Stimulated activated CD4-positive, alpha-beta T cell treated with anti-CD3 and anti-CD28 coated beads, Interleukin-12 subunit alpha, Interleukin-12 subunit beta, amount 100 ng/mL, for 48 hours (primary cell): ENCODE data around the gene ZNF771.
"Not testable (repeated sequence)": the region's sequence is repeated elsewhere in the genome, so short reads cannot be mapped to it uniquely, and the experiment has no call there.

ENCODE experiments used
- DNase-seq, 3 donors: peaks; one replicate each; pipeline ENCODE4 v3.0.0-alpha.2; 2020; ENCODE audit warnings: low read depth in 2 of 3, low spot score in 1 of 3

The ZNF771 gene

GRCh38 chr16:30430428-30430970 lies 23.1 kb downstream of the ZNF771 start:
- no peak for DNase-seq

DNA sequence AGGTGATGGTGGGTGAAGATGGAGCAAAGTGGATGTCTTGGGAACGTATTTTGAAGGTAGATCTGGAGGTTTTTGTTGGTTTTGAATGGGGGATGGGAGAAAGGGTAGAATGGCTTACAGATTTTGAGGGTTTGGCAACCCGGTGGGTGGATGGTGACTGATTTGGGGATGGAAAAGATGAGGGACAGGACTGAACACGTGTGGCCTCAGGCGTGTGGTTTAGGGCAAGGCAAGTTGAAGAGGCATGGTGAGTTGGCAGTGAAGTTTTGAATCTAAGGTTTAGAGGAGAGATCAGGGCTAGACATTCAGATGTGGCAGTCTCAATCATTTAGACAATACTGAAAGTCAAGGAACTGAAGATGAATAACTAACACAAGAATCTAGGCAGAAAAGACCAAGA lies 27.4 kb downstream of the ZNF771 start:
- DNase-seq = peak; percentile 68 to 80 (median 78)

DNA sequence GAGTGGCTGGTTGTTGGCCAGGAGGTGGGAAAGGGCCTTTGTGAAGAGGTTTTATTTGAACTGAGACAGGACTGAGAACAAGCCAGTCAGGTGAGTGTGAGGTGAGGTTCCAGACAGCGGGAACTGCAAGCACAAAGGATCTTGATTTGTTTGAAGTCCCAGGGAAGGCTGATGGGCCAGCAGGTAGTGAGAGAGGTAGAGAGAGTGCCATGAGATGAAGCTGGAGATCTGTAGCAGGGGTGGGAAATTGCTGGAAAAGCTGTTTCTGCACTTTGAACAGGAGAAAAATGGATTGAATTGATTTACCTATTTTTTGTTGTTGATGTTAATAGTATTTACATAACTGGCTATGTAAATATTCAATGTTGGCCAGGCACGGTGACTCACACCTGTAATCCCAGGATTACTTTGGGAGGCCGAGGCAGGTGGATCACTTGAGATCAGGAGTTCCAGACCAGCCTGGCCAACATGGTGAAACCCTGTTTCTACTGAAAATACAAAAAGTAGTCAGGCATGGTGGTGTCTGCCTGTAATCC lies 30.2 kb downstream of the ZNF771 start:
- no peak for DNase-seq

- DNase-seq = no peak
These were observed 31.4 kb downstream of the ZNF771 start for GRCh38 chr16:30438835-30439234.

DNA sequence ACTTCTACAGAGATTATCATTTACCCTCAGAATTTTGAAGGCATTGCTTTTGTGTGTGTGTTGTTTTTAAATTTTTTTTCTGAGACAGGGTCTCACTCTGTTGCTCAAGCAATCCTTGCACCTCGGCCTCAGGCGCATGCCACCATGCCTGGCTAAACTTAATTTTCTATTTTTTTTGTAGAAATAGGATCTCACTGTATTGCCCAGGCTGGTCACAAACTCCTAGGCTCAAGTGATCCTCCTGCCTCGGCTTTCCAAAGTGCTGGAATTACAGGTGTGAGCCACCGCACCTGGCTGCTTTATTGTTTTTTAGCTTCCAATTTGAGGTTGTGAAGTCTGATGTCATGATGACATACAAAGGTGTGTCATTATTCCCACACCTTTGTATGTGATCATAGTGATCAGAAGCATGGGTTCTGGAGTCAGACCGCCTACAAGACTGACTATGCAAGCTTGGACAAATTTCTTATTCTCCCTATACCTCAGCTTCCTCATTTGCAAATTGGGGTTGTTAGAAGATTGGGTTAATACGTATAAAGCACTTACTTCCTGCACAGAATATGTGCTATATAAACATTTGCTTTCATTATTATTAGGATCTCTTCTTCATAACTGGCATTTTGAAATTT lies 32.4 kb downstream of the ZNF771 start:
- DNase-seq = no peak

- DNase-seq = no peak
These were observed 36.2 kb downstream of the ZNF771 start for GRCh38 chr16:30443631-30444030.

- no peak for DNase-seq
These were observed 37.1 kb downstream of the ZNF771 start for GRCh38 chr16:30444231-30445148.

DNA sequence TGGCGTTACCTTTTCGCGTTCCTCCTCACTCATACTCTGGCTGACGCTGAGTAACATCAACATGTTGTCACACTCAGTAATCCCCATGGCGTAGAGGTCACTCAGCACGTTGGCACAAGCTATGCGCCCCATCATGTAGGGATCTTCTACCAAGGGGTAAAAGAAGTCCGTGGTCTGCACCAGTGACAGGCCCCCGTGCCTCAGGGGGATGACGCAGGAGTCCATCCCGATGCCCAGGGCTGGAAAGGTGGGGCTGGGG lies 37.7 kb downstream of the ZNF771 start:
- DNase-seq = no peak

- DNase-seq = peak; percentile 94 to 100 (median 96)
These were observed 38.2 kb downstream of the ZNF771 start, which contains the start of gene SEPHS2 for GRCh38 chr16:30445408-30446202. Gene SEPHS2 (minus strand): TSS chr16:30445874. CDS start chr16:30445727, 147 bp downstream.

DNA sequence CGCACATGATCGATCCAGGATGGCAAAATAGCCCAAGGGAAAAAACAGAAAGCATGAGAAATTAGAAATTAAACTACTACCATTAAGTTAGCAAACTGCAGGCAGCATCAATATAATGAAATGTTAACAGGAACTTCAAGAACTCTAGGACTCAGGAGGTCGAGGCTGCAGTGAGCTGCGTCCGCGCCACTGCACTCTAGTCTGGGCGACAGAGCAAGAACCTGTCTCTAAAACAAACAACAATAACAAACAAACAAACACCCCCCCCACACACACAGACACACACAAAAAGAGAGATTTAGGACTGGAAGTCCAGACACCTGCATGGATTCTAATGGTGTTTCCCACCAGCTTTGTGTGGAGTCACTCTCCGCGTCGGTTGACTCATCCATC lies 38.8 kb downstream of the ZNF771 start:
- DNase-seq = no peak

DNA sequence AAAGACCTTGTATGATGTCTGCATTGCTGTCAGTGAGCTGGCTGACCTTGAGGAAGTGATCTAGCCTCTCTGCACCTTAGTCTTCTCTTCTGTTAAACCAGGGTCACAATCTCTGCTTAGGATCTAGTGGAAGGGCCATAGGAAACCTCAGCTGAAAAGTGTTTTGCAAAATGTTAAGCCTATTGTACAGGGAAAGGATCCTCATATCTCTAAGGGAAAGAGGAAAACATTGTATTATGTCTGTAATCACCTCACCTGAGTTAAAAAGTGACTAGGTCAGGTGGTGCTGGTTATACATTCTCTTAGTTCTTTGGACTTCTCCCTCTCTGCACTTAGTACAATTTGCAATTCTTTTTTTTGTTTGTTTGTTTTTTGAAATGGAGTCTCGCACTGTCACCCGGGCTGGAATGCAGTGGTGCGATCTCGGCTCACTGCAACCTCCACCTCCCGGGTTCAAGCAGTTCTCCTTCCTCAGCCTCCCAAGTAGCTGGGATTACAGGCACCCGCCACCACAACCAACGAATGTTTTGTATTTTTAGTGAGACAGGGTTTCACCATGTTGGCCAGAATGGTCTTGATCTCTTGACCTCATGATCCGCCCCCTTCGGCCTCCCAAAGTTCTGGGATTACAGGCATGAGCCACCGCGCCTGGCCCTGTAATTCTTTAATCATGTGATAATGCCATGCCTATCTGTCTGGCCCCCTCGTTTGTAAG lies 40.3 kb downstream of the ZNF771 start:
- DNase-seq = no peak

- no peak for DNase-seq
These were observed 41.7 kb downstream of the ZNF771 start for GRCh38 chr16:30449116-30449435.

DNA sequence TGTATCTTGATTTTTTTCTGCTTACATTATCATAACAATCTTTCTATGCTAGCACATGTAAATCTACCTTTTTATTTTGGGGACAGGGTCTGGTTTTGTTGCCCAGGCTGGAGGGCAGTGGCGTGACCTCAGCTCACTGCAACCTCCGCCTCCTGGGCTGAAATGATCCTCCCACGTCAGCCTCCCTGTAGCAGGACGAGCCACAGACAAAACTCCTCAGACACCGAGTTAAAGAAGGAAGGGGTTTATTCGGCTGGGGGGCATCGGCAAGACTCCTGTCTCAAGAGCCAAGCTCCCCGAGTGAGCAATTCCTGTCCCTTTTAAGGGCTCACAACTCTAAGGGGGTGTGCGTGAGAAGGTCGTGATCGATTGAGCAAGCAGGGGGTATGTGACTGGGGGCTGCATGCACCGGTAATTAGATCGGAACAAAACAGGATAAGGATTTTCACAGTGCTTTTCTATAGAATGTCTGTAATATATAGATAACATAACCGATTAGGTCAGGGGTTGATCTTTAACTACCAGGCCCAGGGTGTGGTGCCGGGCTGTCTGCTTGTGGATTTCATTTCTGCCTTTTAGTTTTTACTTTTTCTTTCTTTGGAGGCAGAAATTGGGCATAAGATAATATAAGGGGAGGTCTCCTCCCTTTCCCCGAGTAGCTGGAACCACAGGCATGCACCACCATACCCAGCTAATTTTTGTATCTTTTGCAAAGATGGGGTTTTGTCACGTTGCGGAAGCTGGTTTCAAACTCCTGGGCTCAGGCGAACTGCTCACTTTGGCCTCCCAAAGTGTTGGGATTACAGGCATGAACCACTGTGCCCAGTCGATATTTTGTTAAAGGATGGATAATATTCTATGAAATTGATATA lies 45.5 kb downstream of the ZNF771 start:
- DNase-seq = not testable (repeated sequence)

DNA sequence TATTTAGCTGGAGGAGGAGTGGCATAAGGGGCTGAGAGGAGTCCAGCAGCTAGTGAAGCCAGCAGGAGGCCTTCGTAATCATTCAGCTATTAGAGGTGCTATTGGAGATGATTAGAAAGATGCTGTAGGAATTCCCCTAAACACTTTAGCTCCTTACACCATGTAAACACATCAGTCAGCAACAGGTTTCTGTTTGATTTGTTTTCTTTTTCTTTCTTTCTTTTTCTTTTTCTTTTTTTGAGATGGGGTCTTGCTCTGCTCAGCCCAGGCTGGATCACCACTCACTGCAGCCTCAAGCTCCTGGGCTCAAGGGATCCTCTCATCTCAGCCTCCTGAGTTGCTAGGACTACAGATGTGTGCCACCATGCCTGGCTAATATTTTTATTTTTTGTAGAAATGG lies 48.9 kb downstream of the ZNF771 start:
- DNase-seq = no peak

DNA sequence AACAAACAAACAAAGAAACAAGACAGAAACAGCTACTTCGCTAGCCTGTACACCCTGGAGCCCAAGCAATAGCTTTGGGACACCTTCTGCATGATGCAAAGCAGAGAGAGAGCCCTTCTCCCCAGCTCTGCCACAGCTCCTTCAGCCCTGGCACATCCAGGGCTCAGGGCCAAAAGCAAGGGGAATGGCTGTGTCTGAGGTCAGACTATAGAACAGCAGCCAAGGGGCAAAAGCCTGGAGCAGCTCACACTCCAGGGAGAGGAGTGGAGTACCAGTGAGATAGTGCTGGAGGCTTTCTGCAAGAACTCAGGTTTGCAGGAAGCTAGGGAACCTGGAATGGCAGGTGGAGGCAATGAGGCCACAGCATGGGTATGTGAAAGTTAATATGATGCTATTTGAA lies 49.9 kb downstream of the ZNF771 start:
- DNase-seq = no peak

DNA sequence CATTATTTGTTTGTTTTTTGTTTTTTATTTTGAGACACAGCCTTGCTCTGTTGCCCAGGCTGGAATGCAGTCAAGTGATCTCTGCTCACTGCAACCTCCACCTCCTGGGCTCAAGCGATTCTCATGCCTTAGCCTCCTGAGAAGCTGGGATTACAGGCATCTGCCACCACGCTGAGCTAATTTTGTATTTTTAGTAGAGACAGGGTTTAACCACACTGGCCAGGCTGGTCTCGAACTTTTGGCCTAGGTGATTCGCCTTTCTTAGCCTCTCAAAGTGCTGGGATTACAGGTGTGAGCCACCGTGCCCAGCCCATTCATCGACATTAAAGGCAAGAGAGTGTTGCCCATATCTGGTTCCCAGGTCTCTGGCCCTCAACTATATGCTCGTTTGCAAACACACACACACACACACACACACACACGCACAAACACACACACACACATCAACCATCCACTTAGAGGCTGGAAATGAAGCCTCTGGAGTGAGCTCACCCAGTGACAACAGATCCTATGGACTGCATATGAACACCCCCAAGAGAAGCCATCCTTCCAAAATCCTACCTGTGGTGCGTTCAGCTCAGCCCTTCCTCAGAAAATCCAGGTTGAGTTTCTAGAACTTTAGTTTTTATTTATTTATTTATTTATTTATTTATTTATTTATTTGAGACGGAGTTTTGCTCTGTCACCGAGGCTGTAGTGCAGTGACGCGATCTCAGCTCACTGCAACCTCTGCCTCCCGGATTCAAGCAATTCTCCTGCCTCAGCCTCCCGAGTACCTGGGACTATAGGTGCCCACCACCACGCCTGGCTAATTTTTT lies 50.5 kb downstream of the ZNF771 start:
- DNase-seq = no peak

DNA sequence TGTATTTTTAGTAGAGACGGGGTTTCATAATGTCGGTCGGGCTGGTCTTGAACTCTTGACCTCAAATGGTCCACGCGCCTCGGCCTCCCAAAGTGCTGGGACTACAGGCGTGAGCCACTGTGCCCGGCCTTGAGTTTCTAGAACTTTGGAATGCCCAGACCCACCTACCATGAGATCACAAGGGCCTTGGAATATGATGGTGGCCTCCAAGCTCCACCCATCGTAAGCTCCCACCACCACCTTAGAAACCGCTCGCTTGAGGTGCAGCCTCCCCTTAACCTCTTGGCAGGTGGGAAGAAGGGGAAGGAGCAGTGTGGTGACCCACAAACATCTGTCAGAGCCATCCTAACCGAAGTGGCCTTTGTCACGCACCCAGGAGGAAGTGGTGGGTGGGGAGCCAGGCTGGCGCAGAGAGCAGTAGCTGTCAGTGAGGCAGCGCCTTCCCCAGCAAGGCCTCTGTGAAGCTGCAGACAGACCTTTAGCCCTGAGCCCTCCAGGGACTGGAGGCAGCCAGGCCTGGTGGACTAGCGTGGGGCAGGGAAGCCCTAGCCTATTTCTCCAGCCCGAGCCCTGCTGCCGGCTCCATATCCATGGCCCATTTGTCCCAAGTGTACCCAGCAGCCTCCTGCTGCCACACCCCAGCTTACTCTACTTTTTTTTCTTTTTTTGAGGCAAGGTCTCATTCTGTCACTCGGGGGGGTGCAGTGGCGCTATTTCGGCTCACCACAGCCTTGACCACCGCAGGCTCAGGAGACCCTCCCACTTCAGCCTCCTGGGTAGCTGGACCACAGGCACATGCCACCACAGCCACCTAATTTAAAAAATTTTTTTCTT lies 51.4 kb downstream of the ZNF771 start:
- DNase-seq = peak; percentile 85 to 87 (median 85)

GRCh38 chr16:30459456-30459855 lies 52.0 kb downstream of the ZNF771 start:
- DNase-seq = no peak
